ENCODE results near the gene HSD17B3. TPM values are rescaled to one million over a fixed set of nuclear protein-coding genes. Genes with fewer than 3 reads are reported as not detected.

The HSD17B3 gene
- total and polyA plus RNA-seq, 2 of the 13 experiments (the other 11 are each of a cell fraction or from before 2014, with no cell fraction given): 0.12 TPM; not detected in 1

DNA sequence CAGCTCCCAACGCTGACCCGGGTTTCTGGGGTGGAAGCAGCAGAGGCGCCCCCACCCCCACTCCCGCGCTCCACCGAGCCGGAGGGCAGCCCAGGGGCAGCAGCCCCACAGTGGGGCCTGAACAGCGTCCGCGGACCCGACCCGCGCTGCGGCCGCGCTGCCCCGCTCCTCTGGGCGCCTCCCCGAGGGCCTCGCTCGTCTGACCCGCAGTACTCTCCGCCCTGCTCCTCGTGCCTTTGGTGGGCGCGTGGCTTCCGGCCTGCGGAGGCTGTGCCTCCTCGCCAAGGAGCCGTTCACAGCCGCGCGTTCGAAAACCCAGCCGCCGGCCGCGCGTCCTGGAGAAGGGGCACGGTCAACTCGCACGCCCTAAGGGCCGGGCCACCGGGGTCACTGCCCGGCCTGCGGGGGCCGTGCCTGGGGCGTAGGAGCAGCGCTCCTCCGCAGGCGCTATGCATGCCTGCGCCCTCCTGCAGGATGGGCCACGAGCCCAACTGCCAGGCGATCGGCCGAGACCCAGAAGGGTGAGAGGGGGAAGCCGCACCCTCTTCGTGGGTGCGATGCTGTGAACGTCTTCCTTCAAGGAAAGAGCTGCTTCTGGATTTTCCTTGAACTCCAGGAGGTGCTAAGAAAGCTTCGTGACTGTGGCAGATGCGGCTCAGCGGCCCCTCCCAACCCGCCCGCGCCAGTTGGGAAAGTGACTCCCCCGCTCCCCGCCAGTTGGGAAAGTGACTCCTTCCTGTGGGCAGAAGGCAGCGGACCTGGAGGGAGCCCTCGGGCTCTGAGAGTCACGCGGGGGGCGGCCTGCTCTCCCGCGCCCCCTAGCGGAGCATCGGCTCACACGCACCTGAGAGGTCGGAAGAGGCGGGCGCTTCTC, 82.7 kb downstream of the HSD17B3 start (continued):
- TF ChIP-seq, protein P1, sequence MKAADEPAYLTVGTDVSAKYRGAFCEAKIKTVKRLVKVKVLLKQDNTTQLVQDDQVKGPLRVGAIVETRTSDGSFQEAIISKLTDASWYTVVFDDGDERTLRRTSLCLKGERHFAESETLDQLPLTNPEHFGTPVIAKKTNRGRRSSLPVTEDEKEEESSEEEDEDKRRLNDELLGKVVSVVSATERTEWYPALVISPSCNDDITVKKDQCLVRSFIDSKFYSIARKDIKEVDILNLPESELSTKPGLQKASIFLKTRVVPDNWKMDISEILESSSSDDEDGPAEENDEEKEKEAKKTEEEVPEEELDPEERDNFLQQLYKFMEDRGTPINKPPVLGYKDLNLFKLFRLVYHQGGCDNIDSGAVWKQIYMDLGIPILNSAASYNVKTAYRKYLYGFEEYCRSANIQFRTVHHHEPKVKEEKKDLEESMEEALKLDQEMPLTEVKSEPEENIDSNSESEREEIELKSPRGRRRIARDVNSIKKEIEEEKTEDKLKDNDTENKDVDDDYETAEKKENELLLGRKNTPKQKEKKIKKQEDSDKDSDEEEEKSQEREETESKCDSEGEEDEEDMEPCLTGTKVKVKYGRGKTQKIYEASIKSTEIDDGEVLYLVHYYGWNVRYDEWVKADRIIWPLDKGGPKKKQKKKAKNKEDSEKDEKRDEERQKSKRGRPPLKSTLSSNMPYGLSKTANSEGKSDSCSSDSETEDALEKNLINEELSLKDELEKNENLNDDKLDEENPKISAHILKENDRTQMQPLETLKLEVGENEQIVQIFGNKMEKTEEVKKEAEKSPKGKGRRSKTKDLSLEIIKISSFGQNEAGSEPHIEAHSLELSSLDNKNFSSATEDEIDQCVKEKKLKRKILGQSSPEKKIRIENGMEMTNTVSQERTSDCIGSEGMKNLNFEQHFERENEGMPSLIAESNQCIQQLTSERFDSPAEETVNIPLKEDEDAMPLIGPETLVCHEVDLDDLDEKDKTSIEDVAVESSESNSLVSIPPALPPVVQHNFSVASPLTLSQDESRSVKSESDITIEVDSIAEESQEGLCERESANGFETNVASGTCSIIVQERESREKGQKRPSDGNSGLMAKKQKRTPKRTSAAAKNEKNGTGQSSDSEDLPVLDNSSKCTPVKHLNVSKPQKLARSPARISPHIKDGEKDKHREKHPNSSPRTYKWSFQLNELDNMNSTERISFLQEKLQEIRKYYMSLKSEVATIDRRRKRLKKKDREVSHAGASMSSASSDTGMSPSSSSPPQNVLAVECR (CRISPR knock-in tag; IDR thresholded peaks at IDR 0.05; ENCODE audit: borderline replicate concordance): no peak
- TF ChIP-seq, protein P2, sequence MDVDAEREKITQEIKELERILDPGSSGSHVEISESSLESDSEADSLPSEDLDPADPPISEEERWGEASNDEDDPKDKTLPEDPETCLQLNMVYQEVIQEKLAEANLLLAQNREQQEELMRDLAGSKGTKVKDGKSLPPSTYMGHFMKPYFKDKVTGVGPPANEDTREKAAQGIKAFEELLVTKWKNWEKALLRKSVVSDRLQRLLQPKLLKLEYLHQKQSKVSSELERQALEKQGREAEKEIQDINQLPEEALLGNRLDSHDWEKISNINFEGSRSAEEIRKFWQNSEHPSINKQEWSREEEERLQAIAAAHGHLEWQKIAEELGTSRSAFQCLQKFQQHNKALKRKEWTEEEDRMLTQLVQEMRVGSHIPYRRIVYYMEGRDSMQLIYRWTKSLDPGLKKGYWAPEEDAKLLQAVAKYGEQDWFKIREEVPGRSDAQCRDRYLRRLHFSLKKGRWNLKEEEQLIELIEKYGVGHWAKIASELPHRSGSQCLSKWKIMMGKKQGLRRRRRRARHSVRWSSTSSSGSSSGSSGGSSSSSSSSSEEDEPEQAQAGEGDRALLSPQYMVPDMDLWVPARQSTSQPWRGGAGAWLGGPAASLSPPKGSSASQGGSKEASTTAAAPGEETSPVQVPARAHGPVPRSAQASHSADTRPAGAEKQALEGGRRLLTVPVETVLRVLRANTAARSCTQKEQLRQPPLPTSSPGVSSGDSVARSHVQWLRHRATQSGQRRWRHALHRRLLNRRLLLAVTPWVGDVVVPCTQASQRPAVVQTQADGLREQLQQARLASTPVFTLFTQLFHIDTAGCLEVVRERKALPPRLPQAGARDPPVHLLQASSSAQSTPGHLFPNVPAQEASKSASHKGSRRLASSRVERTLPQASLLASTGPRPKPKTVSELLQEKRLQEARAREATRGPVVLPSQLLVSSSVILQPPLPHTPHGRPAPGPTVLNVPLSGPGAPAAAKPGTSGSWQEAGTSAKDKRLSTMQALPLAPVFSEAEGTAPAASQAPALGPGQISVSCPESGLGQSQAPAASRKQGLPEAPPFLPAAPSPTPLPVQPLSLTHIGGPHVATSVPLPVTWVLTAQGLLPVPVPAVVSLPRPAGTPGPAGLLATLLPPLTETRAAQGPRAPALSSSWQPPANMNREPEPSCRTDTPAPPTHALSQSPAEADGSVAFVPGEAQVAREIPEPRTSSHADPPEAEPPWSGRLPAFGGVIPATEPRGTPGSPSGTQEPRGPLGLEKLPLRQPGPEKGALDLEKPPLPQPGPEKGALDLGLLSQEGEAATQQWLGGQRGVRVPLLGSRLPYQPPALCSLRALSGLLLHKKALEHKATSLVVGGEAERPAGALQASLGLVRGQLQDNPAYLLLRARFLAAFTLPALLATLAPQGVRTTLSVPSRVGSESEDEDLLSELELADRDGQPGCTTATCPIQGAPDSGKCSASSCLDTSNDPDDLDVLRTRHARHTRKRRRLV (CRISPR knock-in tag; IDR thresholded peaks at IDR 0.05): no peak
- no peak for TF ChIP-seq NBN (conservative IDR thresholded peaks at IDR 0.05)
- no peak for TF ChIP-seq ZBTB3 (CRISPR knock-in tag; IDR thresholded peaks at IDR 0.05; ENCODE audit: borderline replicate concordance, low read depth)
- TF ChIP-seq MYC (CRISPR knock-in tag; IDR thresholded peaks at IDR 0.05; ENCODE audit: borderline replicate concordance): 0 out of 2 replicates have a peak, but pooled peaks have one; percentile 9
- no peak for TF ChIP-seq ATM (IDR thresholded peaks at IDR 0.05; ENCODE audit: borderline replicate concordance)
- TF ChIP-seq, protein P3, sequence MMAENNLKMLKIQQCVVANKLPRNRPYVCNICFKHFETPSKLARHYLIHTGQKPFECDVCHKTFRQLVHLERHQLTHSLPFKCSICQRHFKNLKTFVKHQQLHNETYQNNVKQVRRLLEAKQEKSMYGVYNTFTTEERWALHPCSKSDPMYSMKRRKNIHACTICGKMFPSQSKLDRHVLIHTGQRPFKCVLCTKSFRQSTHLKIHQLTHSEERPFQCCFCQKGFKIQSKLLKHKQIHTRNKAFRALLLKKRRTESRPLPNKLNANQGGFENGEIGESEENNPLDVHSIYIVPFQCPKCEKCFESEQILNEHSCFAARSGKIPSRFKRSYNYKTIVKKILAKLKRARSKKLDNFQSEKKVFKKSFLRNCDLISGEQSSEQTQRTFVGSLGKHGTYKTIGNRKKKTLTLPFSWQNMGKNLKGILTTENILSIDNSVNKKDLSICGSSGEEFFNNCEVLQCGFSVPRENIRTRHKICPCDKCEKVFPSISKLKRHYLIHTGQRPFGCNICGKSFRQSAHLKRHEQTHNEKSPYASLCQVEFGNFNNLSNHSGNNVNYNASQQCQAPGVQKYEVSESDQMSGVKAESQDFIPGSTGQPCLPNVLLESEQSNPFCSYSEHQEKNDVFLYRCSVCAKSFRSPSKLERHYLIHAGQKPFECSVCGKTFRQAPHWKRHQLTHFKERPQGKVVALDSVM (CRISPR knock-in tag; IDR thresholded peaks at IDR 0.05): no peak
- TF ChIP-seq, protein P4, sequence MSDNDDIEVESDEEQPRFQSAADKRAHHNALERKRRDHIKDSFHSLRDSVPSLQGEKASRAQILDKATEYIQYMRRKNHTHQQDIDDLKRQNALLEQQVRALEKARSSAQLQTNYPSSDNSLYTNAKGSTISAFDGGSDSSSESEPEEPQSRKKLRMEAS (IDR thresholded peaks at IDR 0.05): peak; percentile 79
- TF ChIP-seq MAZ (IDR thresholded peaks at IDR 0.05; ENCODE audit: borderline replicate concordance, low read depth, low read length): no peak
- TF ChIP-seq MAZ (CRISPR knock-in tag; IDR thresholded peaks at IDR 0.05; ENCODE audit: low read depth): no peak
- TF ChIP-seq, protein P5, sequence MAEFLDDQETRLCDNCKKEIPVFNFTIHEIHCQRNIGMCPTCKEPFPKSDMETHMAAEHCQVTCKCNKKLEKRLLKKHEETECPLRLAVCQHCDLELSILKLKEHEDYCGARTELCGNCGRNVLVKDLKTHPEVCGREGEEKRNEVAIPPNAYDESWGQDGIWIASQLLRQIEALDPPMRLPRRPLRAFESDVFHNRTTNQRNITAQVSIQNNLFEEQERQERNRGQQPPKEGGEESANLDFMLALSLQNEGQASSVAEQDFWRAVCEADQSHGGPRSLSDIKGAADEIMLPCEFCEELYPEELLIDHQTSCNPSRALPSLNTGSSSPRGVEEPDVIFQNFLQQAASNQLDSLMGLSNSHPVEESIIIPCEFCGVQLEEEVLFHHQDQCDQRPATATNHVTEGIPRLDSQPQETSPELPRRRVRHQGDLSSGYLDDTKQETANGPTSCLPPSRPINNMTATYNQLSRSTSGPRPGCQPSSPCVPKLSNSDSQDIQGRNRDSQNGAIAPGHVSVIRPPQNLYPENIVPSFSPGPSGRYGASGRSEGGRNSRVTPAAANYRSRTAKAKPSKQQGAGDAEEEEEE (CRISPR knock-in tag; IDR thresholded peaks at IDR 0.05; ENCODE audit: borderline replicate concordance): no peak
- no peak for TF ChIP-seq KLF15 (CRISPR knock-in tag; IDR thresholded peaks at IDR 0.05; ENCODE audit: borderline replicate concordance)
- TF ChIP-seq REL (CRISPR knock-in tag; conservative IDR thresholded peaks at IDR 0.05): no peak
- TF ChIP-seq ZKSCAN5 (CRISPR knock-in tag; IDR thresholded peaks at IDR 0.05): no peak

Measured in HepG2 (cell line).